ENCODE measurements around the gene NRF1. TPM values are rescaled to one million over a fixed set of nuclear protein-coding genes. Genes with fewer than 3 reads are reported as not detected.

NRF1 gene
- total RNA-seq, 1 donor from 2014 or later = 18.1 TPM

GRCh38 chr7:129785685-129786514 lies 174.4 kb downstream of the NRF1 start:
- H3K27ac Mint-ChIP-seq (ENCODE audit: unreplicated experiment) = no peak overlapping the region
- no peak for TF ChIP-seq CTCF (IDR thresholded peaks at IDR 0.05; ENCODE audit: unreplicated experiment)
- peaks cover 3% of the 10 kb centered on the region for H3K36me3 Mint-ChIP-seq (ENCODE audit: low read depth, unreplicated experiment)
- H3K4me1 Mint-ChIP-seq (ENCODE audit: unreplicated experiment) = peaks cover 9% of the 10 kb centered on the region
- H3K27me3 Mint-ChIP-seq (ENCODE audit: unreplicated experiment) = peaks cover 32% of the 10 kb centered on the region
- DNase-seq (ENCODE audit: low spot score) = no peak
- H3K4me3 Mint-ChIP-seq (ENCODE audit: unreplicated experiment) = peak overlapping the region; percentile 63
- H3K9me3 Mint-ChIP-seq (ENCODE audit: unreplicated experiment) = no peaks in the 10 kb centered on the region

GRCh38 chr7:129786825-129787563 lies 175.5 kb downstream of the NRF1 start:
- Mint-ChIP-seq H3K4me1 (ENCODE audit: unreplicated experiment) (peaks cover 9% of the 10 kb centered on the region), H3K9me3 (ENCODE audit: unreplicated experiment) (no peaks in the 10 kb centered on the region), H3K36me3 (ENCODE audit: low read depth, unreplicated experiment) (peaks cover 3% of the 10 kb centered on the region), H3K27ac (ENCODE audit: unreplicated experiment) (no peak overlapping the region), H3K27me3 (ENCODE audit: unreplicated experiment) (peaks cover 28% of the 10 kb centered on the region), H3K4me3 (ENCODE audit: unreplicated experiment) (no peak overlapping the region)
- no peak for DNase-seq (ENCODE audit: low spot score)
- TF ChIP-seq CTCF (IDR thresholded peaks at IDR 0.05; ENCODE audit: unreplicated experiment) = no peak

- Mint-ChIP-seq H3K27ac (ENCODE audit: unreplicated experiment) (no peak overlapping the region), H3K4me1 (ENCODE audit: unreplicated experiment) (peaks cover 3% of the 10 kb centered on the region), H3K9me3 (ENCODE audit: unreplicated experiment) (no peaks in the 10 kb centered on the region), H3K27me3 (ENCODE audit: unreplicated experiment) (peaks cover 14% of the 10 kb centered on the region), H3K4me3 (ENCODE audit: unreplicated experiment) (no peak overlapping the region), H3K36me3 (ENCODE audit: low read depth, unreplicated experiment) (peaks cover 3% of the 10 kb centered on the region)
- no peak for DNase-seq (ENCODE audit: low spot score)
- no peak for TF ChIP-seq CTCF (IDR thresholded peaks at IDR 0.05; ENCODE audit: unreplicated experiment)
Measured at GRCh38 chr7:129789000-129789399, 177.5 kb downstream of the NRF1 start.

- TF ChIP-seq CTCF (IDR thresholded peaks at IDR 0.05; ENCODE audit: unreplicated experiment) = no peak
- no peak overlapping the region for H3K4me3 Mint-ChIP-seq (ENCODE audit: unreplicated experiment)
- peaks cover 3% of the 10 kb centered on the region for H3K36me3 Mint-ChIP-seq (ENCODE audit: low read depth, unreplicated experiment)
- DNase-seq (ENCODE audit: low spot score) = no peak
- peaks cover 3% of the 10 kb centered on the region for H3K4me1 Mint-ChIP-seq (ENCODE audit: unreplicated experiment)
- peaks cover 14% of the 10 kb centered on the region for H3K27me3 Mint-ChIP-seq (ENCODE audit: unreplicated experiment)
- no peaks in the 10 kb centered on the region for H3K9me3 Mint-ChIP-seq (ENCODE audit: unreplicated experiment)
- H3K27ac Mint-ChIP-seq (ENCODE audit: unreplicated experiment) = no peak overlapping the region
Measured at GRCh38 chr7:129789652-129790051, 178.1 kb downstream of the NRF1 start.

- H3K9me3 Mint-ChIP-seq (ENCODE audit: unreplicated experiment) = no peaks in the 10 kb centered on the region
- H3K27ac Mint-ChIP-seq (ENCODE audit: unreplicated experiment) = no peak overlapping the region
- H3K36me3 Mint-ChIP-seq (ENCODE audit: low read depth, unreplicated experiment) = peaks cover 3% of the 10 kb centered on the region
- peaks cover 9% of the 10 kb centered on the region for H3K27me3 Mint-ChIP-seq (ENCODE audit: unreplicated experiment)
- H3K4me1 Mint-ChIP-seq (ENCODE audit: unreplicated experiment) = peaks cover 3% of the 10 kb centered on the region
- no peak for DNase-seq (ENCODE audit: low spot score)
- no peak for TF ChIP-seq CTCF (IDR thresholded peaks at IDR 0.05; ENCODE audit: unreplicated experiment)
- H3K4me3 Mint-ChIP-seq (ENCODE audit: unreplicated experiment) = no peak overlapping the region
Measured at GRCh38 chr7:129790136-129790535, 178.6 kb downstream of the NRF1 start.
